NOMO-1 (cell line): ENCODE data around the gene MAP1B.
"Not testable (repeated sequence)": the region's sequence is repeated elsewhere in the genome, so short reads cannot be mapped to it uniquely, and the experiment has no call there.

ENCODE experiments used
- DNase-seq, 2 experiments: peaks; one replicate each; lab custom pipeline; 2025; ENCODE audit not compliant: unreplicated experiment in 2 of 2; lab: John Stamatoyannopoulos, UW

The MAP1B gene

DNA sequence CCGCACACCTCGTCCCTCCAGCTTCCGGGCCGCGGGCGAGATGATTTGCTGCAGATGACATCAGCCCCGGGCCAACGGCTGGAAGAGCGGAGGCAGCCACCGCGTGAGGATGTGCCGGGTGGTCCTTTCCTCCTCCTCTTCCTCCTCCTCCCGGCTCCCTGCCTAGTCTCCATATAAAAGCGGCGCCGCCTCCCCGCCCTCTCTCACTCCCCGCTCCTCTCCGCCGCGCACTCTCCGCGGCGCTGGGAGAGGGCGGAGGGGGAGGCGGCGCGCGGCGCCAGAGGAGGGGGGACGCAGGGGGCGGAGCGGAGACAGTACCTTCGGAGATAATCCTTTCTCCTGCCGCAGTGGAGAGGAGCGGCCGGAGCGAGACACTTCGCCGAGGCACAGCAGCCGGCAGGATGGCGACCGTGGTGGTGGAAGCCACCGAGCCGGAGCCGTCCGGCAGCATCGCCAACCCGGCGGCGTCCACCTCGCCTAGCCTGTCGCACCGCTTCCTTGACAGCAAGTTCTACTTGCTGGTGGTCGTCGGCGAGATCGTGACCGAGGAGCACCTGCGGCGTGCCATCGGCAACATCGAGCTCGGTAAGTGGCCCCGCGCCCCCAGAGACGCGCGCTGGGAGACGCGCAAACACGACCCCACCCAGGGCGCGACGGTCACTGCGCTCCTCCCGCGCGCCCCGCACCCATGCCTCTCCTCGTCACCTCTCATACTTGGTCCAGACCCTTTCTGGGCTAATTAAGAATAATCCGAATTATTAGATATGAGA is at the start of gene MAP1B:
MAP1B (plus strand) TSS at position 345 of the 770 bp plus-strand sequence; CDS start at position 402, 57 bp downstream.
- no peak for DNase-seq

DNA sequence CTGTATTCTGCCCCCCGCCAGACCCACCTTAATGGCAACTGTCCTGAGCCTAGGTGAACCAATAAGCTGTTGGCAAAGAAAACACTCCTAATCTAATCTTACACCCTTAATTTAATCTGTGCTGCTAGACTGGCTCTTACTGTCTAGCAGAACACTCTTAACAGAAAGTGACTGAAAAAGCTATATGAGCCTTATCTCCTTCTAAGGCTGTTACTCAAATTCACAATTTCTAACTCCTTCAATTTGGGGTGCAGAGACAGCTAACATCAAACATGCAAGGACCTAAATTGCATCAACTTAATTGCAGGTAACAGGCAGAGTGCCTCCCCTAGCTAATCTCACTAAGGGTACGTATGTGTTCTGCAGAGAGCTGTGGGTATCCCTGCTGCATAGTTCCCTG is 49.5 kb upstream of the MAP1B start:
- no peak for DNase-seq

GRCh38 chr5:72063219-72063819 is 44.0 kb upstream of the MAP1B start:
- peak in 1 of 2 experiments; percentile 2 for DNase-seq

DNA sequence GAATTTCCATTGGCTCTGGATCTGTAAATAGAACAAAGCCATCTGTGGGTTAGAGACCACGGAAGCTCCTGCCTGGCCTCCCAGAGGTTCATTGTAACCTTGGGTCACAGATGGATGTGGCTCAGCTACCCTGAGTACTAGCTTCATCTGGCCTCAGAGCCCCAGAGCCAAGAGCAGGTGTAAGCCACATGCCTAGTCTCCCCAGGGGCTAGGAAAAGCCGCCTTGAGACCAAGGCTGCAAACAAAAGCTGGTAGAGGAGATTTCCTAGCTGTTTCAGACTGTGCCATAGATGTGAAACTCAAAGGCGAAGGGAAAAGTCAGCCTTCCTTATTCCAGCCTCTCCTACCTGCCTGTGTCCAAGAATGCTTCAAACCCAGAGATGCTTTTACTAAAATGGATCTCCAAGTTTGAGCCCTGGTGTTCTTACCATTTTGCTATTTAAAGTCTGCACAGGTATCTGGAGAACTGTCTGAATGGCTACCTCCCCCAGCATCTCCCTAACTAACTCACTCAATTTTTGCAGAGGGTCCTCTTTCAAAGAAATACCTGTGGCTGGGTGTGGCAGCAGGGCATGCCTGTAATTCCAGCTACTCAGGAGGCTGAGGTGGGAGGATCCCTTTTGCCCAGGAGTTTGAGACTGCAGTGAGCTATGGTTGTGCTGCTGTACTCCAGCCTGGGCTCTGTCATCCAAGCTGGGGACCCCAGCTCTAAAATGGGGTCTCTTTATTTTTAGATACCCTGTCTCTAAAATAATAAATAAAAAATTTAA is 42.3 kb upstream of the MAP1B start:
- no peak for DNase-seq

GRCh38 chr5:72065751-72066255 is 41.5 kb upstream of the MAP1B start:
- no peak for DNase-seq

- DNase-seq, result no peak
Observed at GRCh38 chr5:72066705-72067107, 40.6 kb upstream of the MAP1B start.

DNA sequence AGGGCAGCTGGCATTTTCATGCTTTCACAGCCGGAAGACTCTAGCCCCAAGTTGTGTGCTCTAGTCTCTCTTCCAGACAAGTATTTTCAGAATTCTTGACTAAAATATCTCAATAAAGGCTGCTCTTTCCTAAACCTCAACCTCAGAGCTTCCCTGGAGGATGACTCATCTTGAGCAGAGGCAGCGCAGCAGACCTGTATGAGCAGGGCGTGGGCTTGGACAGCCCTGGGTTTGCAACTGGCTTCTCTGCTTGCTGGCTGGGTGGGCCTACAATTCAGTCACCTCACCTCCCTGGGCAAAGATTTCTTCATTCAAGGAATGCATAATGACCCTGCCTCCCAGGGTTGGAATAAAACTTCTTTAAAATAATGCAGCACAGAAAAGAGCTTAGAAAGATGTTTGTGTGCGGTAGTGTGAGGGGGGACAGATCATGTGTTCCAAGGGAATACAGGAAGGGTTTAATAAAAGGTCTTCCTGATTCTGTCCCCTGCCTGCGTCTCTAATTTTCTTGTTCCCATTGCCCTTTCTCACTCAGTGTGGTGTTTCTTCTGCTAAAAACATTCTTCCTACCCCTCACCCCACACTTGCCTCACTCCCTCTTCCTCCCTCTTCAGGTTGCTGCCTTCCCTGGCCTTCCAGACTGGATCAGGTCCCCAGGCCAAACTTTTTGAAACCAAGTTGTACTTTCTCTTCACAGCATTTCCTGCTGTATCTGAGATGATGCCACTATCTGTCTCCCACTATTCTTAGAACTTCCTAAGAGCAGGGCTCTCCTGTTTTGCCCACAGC is 39.4 kb upstream of the MAP1B start:
- DNase-seq, result no peak

- no peak for DNase-seq
Observed at GRCh38 chr5:72070529-72070928, 36.7 kb upstream of the MAP1B start.

GRCh38 chr5:72071906-72072305 is 35.4 kb upstream of the MAP1B start:
- DNase-seq, result no peak

DNA sequence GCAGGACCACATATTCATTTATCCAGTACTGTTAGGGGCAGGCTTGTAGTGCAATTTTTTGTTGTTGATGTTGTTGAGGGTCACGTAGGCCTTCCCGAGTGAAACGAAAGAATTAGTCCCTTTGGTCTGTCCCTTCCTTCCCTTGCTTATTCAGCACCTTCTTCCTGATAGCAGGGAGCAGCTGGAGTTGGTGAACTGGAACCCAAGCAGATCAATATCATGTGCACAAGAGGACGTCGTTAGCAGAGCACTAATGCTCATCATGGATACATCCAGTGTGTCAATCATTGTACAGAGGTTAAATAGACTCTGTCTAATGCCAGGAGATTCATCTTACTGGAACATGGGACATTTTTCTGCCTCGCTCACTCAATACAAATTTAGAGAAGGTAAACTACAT is 33.0 kb upstream of the MAP1B start:
- DNase-seq, result no peak

- no peak for DNase-seq
Observed at GRCh38 chr5:72075461-72075860, 31.8 kb upstream of the MAP1B start.

DNA sequence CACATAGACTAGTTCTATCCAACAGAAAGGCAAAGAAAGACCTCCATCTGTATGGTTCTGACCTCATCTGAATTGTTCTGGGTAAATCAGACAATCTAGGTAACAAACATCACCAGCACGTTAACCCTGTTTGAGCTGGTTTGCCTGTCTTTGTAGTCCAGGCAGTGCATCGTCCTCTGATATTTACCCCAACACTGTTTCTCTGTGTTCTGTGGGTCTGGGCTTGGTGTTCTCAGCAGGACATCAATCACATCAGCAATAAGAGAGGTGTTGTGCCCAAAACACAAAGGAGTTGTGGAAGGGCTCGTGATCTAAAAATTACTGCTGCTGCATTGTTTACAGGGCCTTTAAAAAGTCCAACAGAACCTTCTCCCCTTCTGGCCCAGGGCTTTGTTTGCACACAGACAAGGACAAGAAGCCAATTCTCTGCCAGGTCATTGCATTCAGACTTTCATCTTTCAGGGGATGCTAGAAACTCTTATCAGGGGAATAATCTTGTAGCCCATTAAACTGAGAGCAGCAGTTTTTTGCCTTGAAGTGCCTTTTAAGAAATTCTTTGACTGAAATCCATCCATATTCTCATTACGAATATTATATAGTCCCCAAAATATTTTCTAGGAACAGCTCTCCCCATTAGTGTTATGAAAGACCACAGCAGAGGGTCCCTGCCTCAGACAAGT is 30.5 kb upstream of the MAP1B start:
- DNase-seq, result no peak

GRCh38 chr5:72077390-72077789 is 29.9 kb upstream of the MAP1B start:
- DNase-seq, result no peak

DNA sequence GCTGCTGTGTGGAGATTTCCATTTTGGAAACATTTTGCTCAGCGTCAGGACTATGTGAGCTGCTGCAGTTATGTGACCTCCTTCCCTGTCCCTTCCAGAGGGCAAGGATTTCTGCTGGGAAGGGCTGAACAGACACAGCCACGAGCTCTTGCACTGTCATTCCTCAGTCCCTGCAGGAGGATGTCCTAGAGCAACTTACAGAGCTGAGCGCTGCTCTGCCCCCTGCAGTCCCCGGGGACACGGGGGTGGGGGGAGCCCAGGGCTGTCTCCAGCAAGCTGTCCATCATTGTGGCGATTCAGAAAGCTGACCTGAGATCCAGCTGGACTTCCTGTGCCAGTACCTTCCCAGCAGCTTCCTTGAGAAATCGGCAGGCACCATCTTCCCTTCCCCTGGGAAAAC is 28.0 kb upstream of the MAP1B start:
- DNase-seq, result no peak

DNA sequence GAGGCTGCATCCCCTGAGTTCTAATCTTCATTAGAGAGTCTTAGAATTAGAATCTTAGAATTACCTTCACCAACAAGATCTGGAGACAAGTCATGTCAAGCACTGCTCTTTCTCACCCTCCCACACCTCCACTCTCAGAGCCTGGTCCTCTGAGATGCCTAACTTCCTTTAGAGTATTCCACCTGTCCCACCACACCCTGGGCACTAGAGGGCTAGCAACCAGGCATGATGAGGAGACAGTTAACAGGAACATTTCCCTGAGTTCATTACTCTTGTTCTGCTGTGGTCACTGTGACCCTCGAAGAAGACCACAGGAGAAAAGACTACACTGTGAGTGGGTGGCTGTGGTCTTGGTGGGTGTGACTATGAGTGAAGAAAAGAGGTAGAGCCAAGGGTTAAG is 25.2 kb upstream of the MAP1B start:
- no peak for DNase-seq

DNA sequence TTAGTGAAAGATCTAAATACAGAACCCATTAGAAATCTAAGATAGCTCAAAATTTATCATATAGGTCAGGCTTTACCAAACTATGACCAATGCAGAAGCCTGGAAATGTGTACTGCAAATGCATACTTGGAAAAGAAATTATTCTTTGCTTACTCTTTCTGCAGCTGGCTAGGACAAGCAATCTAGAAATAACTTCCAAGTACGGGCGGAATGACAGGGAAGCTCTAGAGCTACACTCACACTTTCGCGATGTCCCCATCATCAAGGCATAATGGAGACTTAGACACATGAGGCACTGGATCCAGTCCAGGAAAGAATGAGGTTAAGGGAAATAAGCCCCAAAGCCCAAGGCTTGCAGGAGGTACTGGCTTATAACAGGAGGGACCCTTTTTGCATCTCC is 22.4 kb upstream of the MAP1B start:
- DNase-seq, result no peak

- DNase-seq, result no peak
Observed at GRCh38 chr5:72085319-72085718, 22.0 kb upstream of the MAP1B start.

DNA sequence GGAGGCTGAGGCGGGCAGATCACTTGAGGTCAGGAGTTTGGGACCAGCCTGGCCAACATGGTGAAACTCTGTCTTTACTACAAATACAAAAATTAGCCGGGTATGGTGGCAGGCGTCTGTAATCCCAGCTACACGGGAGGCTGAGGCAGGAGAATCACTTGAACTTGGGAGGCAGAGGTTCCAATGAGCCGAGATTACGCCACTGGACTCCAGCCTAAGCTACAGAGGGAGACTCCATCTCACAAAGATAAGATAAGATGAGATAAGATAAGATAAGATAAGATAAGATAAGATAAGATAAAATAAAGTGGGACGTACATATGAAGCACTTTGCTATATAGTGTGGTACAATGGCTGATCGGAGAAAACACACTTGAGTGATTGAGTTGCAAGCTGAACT is 17.6 kb upstream of the MAP1B start:
- not testable (repeated sequence) for DNase-seq

DNA sequence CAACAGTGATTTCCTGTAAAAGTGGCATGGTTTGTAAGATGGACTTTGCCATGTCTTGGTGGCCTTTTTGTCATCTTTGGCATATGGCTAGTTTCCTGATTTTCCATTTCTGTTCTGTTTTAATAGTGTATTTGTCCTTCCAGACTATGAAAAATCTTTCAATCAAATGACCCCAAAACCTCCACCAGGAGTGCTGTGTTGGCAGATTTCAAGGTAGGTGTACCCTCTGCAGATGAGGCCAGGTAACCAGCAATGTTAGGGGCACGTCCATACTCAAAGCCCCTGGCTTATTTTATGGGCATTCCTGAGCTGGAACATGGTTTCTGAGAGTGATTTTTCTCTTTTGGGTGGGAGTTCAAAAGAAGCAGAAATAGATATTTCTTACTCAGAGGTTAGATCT is 15.2 kb upstream of the MAP1B start:
- DNase-seq, result no peak

DNA sequence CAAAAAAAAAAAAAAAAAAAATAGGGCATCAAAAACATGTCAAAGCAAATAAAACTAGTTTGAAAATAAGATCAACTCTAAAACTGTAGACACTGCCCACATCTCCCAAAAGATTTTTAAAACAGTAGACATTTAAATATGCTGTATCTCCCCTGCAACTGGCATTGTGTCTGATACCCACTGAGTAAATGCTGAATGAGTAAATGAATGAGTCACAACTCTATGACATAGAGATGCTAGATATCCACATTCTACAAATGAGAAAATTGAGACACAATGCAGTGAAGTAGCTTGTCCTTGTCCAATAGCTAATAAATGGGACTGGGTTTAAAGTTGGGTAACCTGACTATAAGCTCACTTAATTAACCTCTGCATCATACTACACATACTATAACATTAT is 14.1 kb upstream of the MAP1B start:
- DNase-seq, result no peak
